Activated CD4-positive, alpha-beta T cell treated with anti-CD3 and anti-CD28 coated beads, Interleukin-2, amount 50 U/mL, for 16 hours (primary cell): ENCODE data around the gene USP6NL.
"Not testable (repeated sequence)": the region's sequence is repeated elsewhere in the genome, so short reads cannot be mapped to it uniquely, and the experiment has no call there.

Experiments used
- DNase-seq: peaks from one replicate; pipeline ENCODE4 v3.0.0-alpha.2; 2020

USP6NL gene

DNA sequence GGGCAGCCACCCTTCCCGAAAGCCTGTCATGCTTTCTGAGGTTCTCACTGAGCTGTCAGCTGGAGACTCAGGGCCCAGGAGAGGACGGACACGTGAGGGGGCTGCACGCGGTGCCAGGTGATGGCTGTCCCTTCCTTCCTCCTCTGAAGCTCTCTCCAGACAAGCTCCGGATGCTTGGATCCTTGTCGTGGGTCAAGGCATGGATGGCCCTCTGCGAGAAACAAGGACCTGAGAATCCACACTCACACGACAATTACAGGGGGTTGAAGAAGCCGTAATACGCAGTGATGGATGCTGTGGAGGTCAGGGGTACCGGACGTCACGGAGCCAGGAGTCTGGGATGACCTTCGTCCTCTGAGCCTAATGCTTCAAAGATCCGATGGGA is 170.3 kb downstream of the USP6NL start:
- DNase-seq = no peak

DNA sequence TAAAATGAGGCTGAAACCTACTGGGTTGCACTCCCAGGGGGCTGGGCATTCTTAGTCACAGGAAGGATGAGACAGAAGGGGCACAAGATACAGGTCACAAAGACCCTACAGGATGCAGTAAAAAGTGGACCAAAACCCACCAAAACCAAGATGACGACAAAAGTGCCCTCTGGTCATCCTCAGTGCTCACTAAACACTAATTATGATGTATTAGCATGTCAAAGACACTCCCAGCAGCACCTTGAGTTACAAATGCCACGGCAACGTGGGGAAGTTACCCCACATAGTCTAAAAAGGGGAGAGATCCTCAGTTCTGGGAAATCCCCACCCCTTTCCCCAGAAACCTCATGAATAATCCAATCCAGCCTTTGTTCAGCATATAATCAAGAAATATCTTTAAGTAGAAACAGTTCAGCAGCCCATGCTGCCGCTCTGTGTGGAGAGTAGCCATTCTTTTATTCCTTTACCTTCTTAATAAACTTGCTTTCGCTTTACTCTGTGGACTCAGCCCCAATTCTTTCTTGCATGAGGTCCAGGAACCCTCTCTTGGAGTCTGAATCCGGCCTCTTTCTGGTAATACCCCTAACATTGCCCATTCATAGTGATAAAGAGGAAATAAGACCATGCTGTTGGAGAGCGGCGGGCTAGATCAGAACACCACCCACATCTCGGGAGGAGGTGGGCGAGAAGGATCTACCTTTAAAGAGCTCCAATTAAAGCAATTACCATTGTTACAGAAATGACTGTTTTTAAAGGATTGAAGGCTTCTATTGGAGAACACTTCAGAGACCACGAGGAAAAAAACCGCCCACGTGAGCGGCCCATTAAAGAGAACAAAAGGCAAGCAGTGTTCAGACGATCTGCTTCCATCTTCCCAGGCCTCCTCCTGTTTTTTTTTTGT is 170.9 kb downstream of the USP6NL start:
- DNase-seq = peak; percentile 43

GRCh38 chr10:11439523-11440053 is 171.9 kb downstream of the USP6NL start:
- DNase-seq = no peak

DNA sequence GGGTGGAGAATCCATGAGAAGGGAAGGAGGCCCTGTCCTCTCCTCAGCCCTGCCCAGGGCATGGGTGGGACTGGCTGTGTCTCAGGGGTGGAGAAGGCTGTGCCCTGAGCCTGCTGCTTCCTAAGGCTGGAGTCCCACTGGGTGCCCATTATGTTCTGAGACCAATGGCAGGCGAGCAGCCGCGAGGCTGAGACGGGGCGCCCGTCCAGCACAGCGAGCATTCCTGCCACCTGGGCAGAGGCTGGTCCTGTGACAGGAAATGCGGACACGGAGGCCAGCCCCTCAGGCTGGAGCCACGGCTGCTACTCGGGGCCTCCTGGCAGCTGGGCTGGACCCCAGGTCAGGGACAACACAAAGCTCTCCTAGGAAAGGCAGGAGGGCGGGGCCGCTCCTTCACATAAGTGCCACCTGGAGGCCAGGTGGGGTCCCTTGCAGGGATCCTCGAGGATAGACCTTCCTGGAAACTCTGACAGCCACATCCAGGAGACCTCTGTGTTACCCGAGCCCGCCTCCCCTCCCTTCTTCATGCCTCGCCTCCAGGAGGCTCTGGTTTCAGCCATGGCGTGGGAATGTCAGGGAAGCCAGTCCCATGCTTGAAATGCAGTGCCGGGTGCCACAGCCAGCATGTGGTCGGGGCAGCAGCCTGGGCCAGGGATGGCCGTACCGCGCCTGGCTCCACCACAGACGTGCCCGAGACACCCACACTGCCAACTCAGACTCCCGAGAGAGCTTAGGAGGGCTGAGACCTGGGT is 173.9 kb downstream of the USP6NL start:
- no peak for DNase-seq

GRCh38 chr10:11436445-11436844 is 175.0 kb downstream of the USP6NL start:
- DNase-seq = not testable (repeated sequence)

GRCh38 chr10:11435581-11435981 is 175.9 kb downstream of the USP6NL start:
- no peak for DNase-seq

DNA sequence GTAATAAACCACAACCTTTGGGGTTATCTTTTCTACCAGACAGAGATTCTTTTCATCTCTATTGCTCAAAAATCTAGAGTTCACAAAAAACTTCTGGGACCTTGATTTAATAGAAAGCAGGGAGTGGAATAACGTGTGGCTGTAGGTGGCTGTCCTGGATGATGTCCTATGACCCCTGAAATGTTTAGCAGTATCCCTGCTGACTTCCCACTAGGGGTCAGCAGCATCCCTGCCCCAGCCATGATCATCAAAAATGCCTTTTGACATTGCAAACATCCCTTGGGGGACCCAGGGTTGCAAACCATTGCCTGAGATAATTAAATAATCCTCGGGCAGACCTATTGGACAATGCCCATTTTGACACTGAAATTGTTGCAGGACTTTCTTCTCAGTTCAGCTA is 177.1 kb downstream of the USP6NL start:
- DNase-seq = no peak

GRCh38 chr10:11433657-11434056 is 177.8 kb downstream of the USP6NL start:
- no peak for DNase-seq

- DNase-seq = no peak
Measured at GRCh38 chr10:11431216-11431555, 180.3 kb downstream of the USP6NL start.

DNA sequence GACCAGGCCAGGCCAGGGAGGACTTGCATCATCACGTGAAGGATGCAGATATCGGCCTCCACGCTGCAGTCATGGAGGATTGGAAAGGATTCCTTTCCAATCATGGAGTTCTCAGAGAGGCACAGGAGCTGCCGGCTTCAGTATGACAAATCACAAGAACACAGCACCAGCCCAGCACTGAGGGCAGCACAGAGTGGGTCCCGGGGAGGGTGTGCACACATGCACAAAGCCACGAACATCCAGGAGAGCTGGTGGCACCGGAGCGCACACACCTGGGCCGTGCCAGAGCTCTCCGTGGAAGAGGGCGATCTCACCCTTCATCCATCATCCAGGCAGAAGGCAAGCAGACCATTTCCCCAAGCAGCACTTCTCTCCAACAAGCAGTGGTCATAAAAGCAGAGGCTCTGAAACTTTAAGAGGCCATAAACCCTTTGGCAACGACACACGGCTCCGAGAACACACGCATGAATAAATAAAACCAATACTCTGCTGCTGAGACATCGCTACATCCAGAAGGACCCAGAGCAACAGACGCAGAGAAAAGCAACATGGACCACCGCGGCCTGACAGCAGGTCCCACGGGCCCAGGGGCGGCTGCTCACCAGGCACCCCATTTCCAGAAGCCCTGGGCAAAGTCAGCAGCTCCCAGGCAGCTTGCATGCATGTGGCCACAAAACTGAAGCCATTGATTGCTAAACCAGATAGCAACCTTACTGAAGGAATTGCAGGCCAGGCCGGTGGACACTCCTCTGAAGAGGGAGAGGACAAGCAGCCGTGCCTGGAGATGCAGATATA is 180.8 kb downstream of the USP6NL start:
- no peak for DNase-seq

GRCh38 chr10:11429439-11430052 is 181.9 kb downstream of the USP6NL start:
- no peak for DNase-seq

DNA sequence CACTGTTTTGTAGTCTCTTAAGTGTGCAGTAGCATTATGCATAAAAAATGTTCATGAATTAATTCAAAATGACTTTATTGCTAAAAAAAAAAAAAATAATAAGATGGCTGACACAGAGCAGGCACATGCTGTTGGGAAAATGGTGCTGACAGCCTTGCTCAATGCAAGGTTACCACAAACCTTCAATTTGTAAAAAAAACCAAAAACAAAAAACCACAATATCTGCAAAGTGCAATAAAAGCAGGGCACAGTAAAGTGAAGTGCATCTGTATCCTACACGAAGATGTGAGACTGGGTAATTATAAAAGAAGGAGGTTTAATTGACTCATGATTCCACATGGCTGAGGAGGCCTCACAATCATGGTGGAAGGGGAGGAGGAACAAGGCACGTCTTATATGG is 185.8 kb downstream of the USP6NL start:
- DNase-seq = no peak

DNA sequence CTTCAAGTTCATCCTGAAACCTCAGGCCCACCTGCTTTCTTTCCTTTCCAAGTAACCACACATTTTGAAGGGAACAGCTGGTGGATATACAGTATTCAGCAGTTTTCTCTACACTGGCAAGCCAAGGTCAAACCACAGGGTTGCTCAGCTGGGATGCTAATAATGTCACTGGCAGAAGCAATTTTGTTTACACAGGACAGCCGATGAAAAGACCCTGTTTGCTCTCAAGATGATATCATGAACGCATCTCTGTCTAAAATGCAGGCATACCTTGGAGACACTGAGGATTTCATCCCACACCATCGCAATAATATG is 186.2 kb downstream of the USP6NL start:
- DNase-seq = no peak

- no peak for DNase-seq
Measured at GRCh38 chr10:11424456-11425295, 186.8 kb downstream of the USP6NL start.

DNA sequence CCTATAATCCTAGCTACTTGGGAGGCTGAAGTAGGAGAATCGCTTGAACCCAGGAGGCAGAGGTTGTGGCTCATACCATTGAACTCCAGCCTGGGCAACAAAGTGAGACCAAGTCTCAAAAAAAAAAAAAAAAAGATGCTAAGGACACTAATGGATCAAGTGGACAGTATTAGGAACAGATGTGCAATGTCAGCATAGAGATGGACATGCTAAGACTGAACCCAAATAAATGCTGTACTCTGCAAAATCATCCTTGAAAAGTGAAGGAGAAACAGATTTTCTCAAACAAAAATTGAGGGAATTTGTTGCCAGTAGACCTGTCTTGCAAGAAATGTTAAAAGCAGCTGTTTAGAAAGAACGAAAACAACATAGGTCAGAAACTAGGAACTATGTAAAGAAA is 194.5 kb downstream of the USP6NL start:
- no peak for DNase-seq

- no peak for DNase-seq
Measured at GRCh38 chr10:11415095-11415494, 196.4 kb downstream of the USP6NL start.

DNA sequence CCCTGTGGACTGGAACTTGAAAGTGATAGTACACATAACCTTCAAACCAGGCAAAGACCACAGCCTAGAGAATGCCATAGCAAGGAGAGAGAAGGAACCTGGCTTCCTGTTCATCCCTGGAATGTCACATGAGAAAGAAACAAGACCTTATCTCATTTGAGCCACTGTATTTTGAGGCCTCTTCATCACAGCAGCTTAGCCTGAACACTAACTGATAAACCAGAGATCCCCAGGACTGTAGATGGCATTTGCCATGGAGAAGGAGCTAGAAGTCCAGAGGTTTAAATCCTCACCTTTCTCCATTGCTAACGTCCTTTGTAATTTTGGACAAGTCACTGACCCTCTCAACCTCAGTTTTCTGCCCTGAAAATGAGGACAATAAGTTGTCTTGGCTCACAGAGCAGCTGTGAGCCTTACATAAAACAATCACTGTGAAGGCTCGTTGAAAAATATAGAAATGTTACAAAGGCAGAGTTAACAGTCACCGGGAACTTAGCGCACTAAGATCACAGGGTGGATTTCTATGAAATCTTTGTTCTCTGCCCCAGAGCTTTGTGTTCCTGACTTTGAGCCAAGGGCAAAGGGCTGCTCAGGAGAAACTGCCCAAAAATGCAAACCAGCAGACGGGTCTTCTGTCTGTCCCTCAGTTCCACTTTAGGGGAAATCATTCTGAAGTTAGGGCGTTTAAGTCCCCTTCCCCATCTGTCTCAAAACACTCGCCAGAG is 197.0 kb downstream of the USP6NL start:
- DNase-seq = no peak

- DNase-seq = no peak
Measured at GRCh38 chr10:11411926-11412545, 199.4 kb downstream of the USP6NL start.

DNA sequence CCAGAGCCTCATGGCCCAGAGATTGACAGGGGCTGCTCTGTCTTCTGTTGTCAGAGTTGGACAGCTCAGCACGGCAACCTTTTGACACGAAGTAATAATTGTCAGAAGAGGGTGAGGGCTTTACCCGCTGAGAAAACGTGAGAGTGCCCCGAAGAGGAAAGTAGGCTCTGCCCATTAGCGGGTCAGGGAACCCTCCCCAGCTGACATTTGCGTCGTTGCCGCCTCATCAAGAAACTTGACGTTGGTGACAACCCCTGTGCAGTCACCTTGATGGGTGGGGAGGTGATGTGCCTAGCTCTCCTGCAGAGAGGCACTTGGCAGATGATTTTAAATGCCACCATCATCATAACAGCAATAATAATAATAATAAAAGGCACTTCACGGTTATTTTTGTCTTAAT is 202.1 kb downstream of the USP6NL start:
- DNase-seq = no peak

DNA sequence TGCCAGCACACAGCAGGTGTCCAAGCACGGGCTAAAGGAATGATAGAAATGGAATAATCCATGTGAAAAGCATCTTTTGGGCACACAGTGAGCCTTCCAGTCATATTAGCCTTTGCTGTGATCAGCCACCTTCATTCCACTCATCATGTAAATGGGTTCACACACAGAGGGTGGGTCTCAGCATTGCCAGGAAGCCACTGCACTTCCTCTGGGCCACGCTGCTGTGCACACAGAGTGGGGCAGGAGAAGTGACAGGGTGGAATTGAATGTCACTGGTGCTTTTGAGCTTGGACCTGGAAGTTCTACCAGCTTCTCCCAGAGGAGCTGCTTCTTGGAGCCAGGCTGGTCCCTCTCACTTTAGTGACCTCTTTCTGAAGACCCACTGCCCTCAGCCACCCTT is 203.5 kb downstream of the USP6NL start:
- no peak for DNase-seq

DNA sequence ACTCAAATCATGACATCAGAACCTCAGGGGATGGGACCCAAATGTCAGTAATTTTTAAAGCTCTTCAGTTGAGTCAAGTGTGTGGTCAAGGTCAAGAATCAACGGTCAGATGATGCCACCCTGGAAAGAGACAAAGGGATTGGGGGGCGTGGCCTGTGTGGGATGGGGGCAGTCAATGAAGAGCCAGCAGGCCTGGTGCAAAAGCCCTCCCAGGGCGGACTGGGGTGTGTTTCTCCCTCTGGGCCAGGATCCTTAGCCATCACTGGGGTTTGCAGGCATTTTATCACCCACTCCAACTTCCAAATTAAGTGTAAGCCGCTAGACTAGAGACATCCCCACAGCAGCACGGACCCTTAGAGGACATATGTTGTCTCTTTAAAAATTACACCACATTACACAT is 204.7 kb downstream of the USP6NL start:
- no peak for DNase-seq
